Endothelial cell of umbilical vein (primary cell): ENCODE results near the gene UPF3A. TPM values are rescaled to one million over a fixed set of nuclear protein-coding genes. Genes with fewer than 3 reads are reported as not detected.

Experiments
- BruUV-seq: library from RNA; stranded (reverse); fragments of 400-500 nt; replicated peaks from 2 replicates; lab custom pipeline; 2021; lab: Mats Ljungman, UMichigan
- CTCF ChIA-PET: fragments of 300-600, 350-600 bp; sonication (Branson Sonifier 250); formaldehyde crosslinking; loops from one replicate; lab custom pipeline; 2021; ENCODE audit warnings: antibody characterized with exemption, inconsistent platforms; lab: Charles Lee
- POLR2A ChIA-PET: fragments of 300-600, 350-600 bp; sonication (Branson Sonifier 250); formaldehyde crosslinking; loops from one replicate; lab custom pipeline; 2021; ENCODE audit warnings: antibody characterized with exemption, inconsistent platforms; lab: Charles Lee
- DNase-seq: peaks from one replicate; pipeline ENCODE4 v3.0.0-alpha.2; 2011; ENCODE audit warnings: low read depth, low spot score
- FAIRE-seq: peaks from 2 replicates; lab custom pipeline; 2011; peaks lifted over from hg19 to GRCh38; lab: Jason Lieb, UNC
- H2AFZ ChIP-seq: 2 replicates; pipeline ENCODE4 v1.6.0; 2012; ENCODE audit warnings: low read depth, low read length, control low read depth, inconsistent platforms
- H3K27ac ChIP-seq: 2 replicates; pipeline ENCODE4 v1.5.1; 2011; ENCODE audit warnings: low read depth, mild to moderate bottlenecking, control low read depth, low read length, moderate library complexity; ENCODE audit not compliant: insufficient read depth
- H3K27me3 ChIP-seq, 2 experiments: 2 replicates each; pipeline versions ENCODE4 v1.6.0 to v1.6.1; 2011; ENCODE audit warnings: low read length in 2 of 2, mixed read lengths in 1 of 2; ENCODE audit not compliant: control insufficient read depth in 2 of 2, insufficient read depth in 2 of 2
- H3K36me3 ChIP-seq, 2 experiments: 2 replicates in 1 of 2; 3 replicates in 1 of 2; pipeline ENCODE4 v1.5.1; 2011; ENCODE audit warnings: low read length in 2 of 2, mild to moderate bottlenecking in 1 of 2, moderate library complexity in 1 of 2; ENCODE audit not compliant: control insufficient read depth in 2 of 2, insufficient read depth in 2 of 2; ENCODE audit errors: extremely low read depth in 1 of 2
- H3K4me1 ChIP-seq: 3 replicates; pipeline ENCODE4 v1.5.1; 2011; ENCODE audit warnings: mild to moderate bottlenecking, low read length; ENCODE audit not compliant: control insufficient read depth, insufficient read depth; ENCODE audit errors: extremely low read depth
- H3K4me2 ChIP-seq: 2 replicates; pipeline ENCODE4 v1.6.1; 2011; ENCODE audit warnings: low read length, control low read depth, mixed read lengths; ENCODE audit not compliant: insufficient read depth
- H3K4me3 ChIP-seq, 3 experiments: fragments of 200-600 bp in 1 of 3; sonication (generic), shearing (Covaris generic) in 1 of 3; replicated peaks in 1 of 3; 2 replicates each; pipeline ENCODE4 v1.5.1; 2011 to 2016; ENCODE audit warnings: control low read depth in 3 of 3, low read length in 3 of 3, mild to moderate bottlenecking in 2 of 3, inconsistent platforms in 1 of 3, low read depth in 1 of 3, moderate library complexity in 1 of 3; ENCODE audit not compliant: insufficient read depth in 1 of 3
- H3K79me2 ChIP-seq: 2 replicates; pipeline ENCODE4 v1.6.0; 2012; ENCODE audit warnings: low read length, inconsistent platforms; ENCODE audit not compliant: control insufficient read depth, insufficient read depth
- H3K9ac ChIP-seq: replicated peaks from 2 replicates; pipeline ENCODE3; 2011; ENCODE audit warnings: low read length, control low read depth; ENCODE audit not compliant: insufficient read depth; ENCODE audit errors: extremely low read depth
- H3K9me1 ChIP-seq: replicated peaks from 3 replicates; pipeline ENCODE4 v1.6.0; 2011; ENCODE audit warnings: mild to moderate bottlenecking, low read length; ENCODE audit not compliant: control insufficient read depth, insufficient read depth; ENCODE audit errors: extremely low read depth
- H3K9me3 ChIP-seq: replicated peaks from 2 replicates; pipeline ENCODE4 v1.5.1; 2012; ENCODE audit warnings: low read length, inconsistent platforms; ENCODE audit not compliant: control insufficient read depth, insufficient read depth
- H4K20me1 ChIP-seq: replicated peaks from 2 replicates; pipeline ENCODE3; 2011; ENCODE audit warnings: mild to moderate bottlenecking, low read length; ENCODE audit not compliant: control insufficient read depth, insufficient read depth; ENCODE audit errors: extremely low read depth
- EZH2 ChIP-seq: IDR thresholded peaks from 2 replicates; pipeline ENCODE4 v1.6.1; 2012; ENCODE audit warnings: borderline replicate concordance, low read depth, mild to moderate bottlenecking, moderate library complexity, low read length, inconsistent platforms; ENCODE audit not compliant: severe bottlenecking
- FOS ChIP-seq: IDR thresholded peaks from 2 replicates; pipeline ENCODE4 v1.6.1; 2011; ENCODE audit warnings: mild to moderate bottlenecking, low read length, moderate library complexity, borderline replicate concordance; ENCODE audit not compliant: insufficient read depth
- GATA2 ChIP-seq: IDR thresholded peaks from 2 replicates; pipeline ENCODE4 v1.7.0; 2011; ENCODE audit warnings: low read depth, mild to moderate bottlenecking, moderate library complexity, mixed read lengths, low read length; ENCODE audit not compliant: insufficient read length, insufficient read depth
- JUN ChIP-seq: IDR thresholded peaks from 2 replicates; pipeline ENCODE4 v1.6.1; 2011; ENCODE audit warnings: borderline replicate concordance, low read depth; ENCODE audit not compliant: insufficient read length, insufficient read depth
- MYC ChIP-seq: IDR thresholded peaks from one replicate; pipeline ENCODE4 v1.6.1; 2011; ENCODE audit warnings: mild to moderate bottlenecking, low read depth, low read length
- POLR2A ChIP-seq: IDR thresholded peaks from 2 replicates; pipeline ENCODE4 v1.6.1; 2012; ENCODE audit warnings: low read depth, mild to moderate bottlenecking, control low read depth, low read length
- POLR2AphosphoS5 ChIP-seq: IDR thresholded peaks from 2 replicates; pipeline ENCODE4 v1.6.1; 2012; ENCODE audit warnings: low read depth, mild to moderate bottlenecking, control low read depth, low read length, moderate library complexity; ENCODE audit not compliant: insufficient read depth
- dilution Hi-C: fragments of 300-500 bp; cut with MboI; formaldehyde crosslinking; loops from one replicate; pipeline ENCODE4 v1.15.0; 2019; ENCODE audit warnings: low sequenced_read_pairs; ENCODE audit not compliant: extremely low pct_ligation_motif_present
- intact Hi-C: fragments of 100-400 bp; cut with micrococcal nuclease; formaldehyde crosslinking; loops from one replicate; pipeline ENCODE4 v1.10.0; 2022
- polyA plus RNA-seq, 4 experiments: library from polyadenylated mRNA; depleted of rRNA in 3 of 4; stranded (reverse) in 3 of 4; unstranded in 1 of 4; fragments of >200 nt; gene quantifications; 2 replicates each; pipeline versions ENCODE4 v1.2.1 to v1.2.3, GENCODE V29; 2011 to 2012; ENCODE audit warnings: missing spikeins in 1 of 4
- total RNA-seq: library from RNA; stranded (reverse); gene quantifications from 2 replicates; pipeline ENCODE4 v1.2.3, GENCODE V29; 2021
- TF ChIP-seq, protein P1 (sequence below): IDR thresholded peaks from 2 replicates; pipeline ENCODE4 v1.6.1; 2011; ENCODE audit not compliant: insufficient read depth, insufficient read length
- TF ChIP-seq, protein P2 (sequence below), 2 donors: IDR thresholded peaks; 1 replicate in 1 of 2; 2 replicates in 1 of 2; pipeline ENCODE4 v1.5.1; 2011; ENCODE audit warnings: low read length in 2 of 2, mild to moderate bottlenecking in 2 of 2, moderate library complexity in 2 of 2, control low read depth in 1 of 2, inconsistent platforms in 1 of 2, low read depth in 1 of 2; ENCODE audit not compliant: insufficient read depth in 1 of 2; ENCODE audit errors: extremely low read depth in 1 of 2

Gene UPF3A
- total and polyA plus RNA-seq, 2 donors (not counting 3 experiments of a cell fraction or from before 2014, with no cell fraction given): 37.2 to 75.4 TPM

DNA sequence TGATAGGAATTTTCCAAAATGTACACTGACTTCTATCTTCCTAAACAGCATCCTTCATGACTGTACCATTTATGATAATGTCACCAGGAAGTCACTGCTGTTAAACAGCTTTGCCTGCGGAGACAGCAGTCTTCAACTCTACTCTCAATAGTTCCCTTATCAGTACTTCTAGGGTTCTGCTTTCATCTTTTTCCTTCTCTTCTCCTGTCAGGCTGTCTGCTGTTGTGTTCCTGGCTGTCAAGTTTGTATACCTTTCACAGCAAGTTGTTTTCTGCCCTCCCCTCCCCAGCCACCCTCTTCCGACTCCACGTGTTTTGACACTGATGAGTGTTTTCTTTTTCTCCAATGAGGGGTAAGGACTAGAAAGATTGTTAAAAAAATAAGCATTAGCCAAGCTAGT lies 2.2 kb downstream of the UPF3A start:
- H3K9me3 ChIP-seq: no peaks in the 10 kb centered on the region
- peaks cover 27% of the 10 kb centered on the region for H3K79me2 ChIP-seq
- no peak overlapping the region for H3K4me3 ChIP-seq
- no peaks in the 10 kb centered on the region for H3K9me1 ChIP-seq
- dilution Hi-C loops: no loop called here
- TF ChIP-seq, protein P1, sequence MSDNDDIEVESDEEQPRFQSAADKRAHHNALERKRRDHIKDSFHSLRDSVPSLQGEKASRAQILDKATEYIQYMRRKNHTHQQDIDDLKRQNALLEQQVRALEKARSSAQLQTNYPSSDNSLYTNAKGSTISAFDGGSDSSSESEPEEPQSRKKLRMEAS: no peak
- TF ChIP-seq POLR2AphosphoS5 (no peak), GATA2 (no peak), JUN (no peak), MYC (no peak), FOS (no peak), POLR2A (no peak), EZH2 (no peak)
- TF ChIP-seq, protein P2, sequence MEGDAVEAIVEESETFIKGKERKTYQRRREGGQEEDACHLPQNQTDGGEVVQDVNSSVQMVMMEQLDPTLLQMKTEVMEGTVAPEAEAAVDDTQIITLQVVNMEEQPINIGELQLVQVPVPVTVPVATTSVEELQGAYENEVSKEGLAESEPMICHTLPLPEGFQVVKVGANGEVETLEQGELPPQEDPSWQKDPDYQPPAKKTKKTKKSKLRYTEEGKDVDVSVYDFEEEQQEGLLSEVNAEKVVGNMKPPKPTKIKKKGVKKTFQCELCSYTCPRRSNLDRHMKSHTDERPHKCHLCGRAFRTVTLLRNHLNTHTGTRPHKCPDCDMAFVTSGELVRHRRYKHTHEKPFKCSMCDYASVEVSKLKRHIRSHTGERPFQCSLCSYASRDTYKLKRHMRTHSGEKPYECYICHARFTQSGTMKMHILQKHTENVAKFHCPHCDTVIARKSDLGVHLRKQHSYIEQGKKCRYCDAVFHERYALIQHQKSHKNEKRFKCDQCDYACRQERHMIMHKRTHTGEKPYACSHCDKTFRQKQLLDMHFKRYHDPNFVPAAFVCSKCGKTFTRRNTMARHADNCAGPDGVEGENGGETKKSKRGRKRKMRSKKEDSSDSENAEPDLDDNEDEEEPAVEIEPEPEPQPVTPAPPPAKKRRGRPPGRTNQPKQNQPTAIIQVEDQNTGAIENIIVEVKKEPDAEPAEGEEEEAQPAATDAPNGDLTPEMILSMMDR (IDR thresholded peaks at IDR 0.05; ENCODE audit: extremely low read depth in 1 of 2, insufficient read depth in 1 of 2, low read depth in 1 of 2, low read length in 2 of 2): no peak
- no peak overlapping the region for H3K9ac ChIP-seq
- peaks cover 9% of the 10 kb centered on the region for H3K4me1 ChIP-seq
- peak overlapping the region; percentile 96 for H3K4me2 ChIP-seq
- DNase-seq (no peak), FAIRE-seq (no peak)
- H3K27me3 ChIP-seq: no peaks in the 10 kb centered on the region
- peaks cover 8 to 11% of the 10 kb centered on the region in 2 experiments for H3K36me3 ChIP-seq
- intact Hi-C loops: no loop called here
- no peak overlapping the region for H2AFZ ChIP-seq
- no TSS peak for BruUV-seq
- ChIA-PET POLR2A (no interaction called here), CTCF (no interaction called here)
- no peak overlapping the region for H3K27ac ChIP-seq
- H4K20me1 ChIP-seq: no peaks in the 10 kb centered on the region
